HEK293T (cell line): Measurements from ENCODE around the gene ARID1A.
"Not testable (repeated sequence)": the region's sequence is repeated elsewhere in the genome, so short reads cannot be mapped to it uniquely, and the experiment has no call there.

Experiments used
- CTCF ChIA-PET: fragments of 350-600 bp; formaldehyde crosslinking; extraction: SDS; loops from one replicate; lab custom pipeline; 2021; ENCODE audit warnings: antibody characterized with exemption, inconsistent platforms; lab: Yijun Ruan, JAX
- POLR2A ChIA-PET: fragments of 350-600 bp; formaldehyde crosslinking; extraction: SDS; loops from one replicate; lab custom pipeline; 2020; ENCODE audit warnings: antibody characterized with exemption, inconsistent platforms; lab: Yijun Ruan, JAX
- DNase-seq: peaks from one replicate; pipeline ENCODE4 v3.0.0; 2012; ENCODE audit warnings: mixed read lengths; ENCODE audit errors: extremely low spot score
- ARNT ChIP-seq: fragments of 450-650 bp; IDR thresholded peaks from 2 replicates; pipeline ENCODE4 v1.6.1; 2017; ENCODE audit warnings: mild to moderate bottlenecking
- BHLHE40 ChIP-seq: fragments of 450-650 bp; IDR thresholded peaks from 2 replicates; pipeline ENCODE4 v1.6.1; 2016; ENCODE audit warnings: mild to moderate bottlenecking, moderate library complexity, borderline replicate concordance
- CTBP1 ChIP-seq: fragments of 450-650 bp; IDR thresholded peaks from 2 replicates; pipeline ENCODE4 v1.6.1; 2016; ENCODE audit warnings: borderline replicate concordance
- ELF4 ChIP-seq: fragments of 450-650 bp; IDR thresholded peaks from 2 replicates; pipeline ENCODE4 v1.6.1; 2017; ENCODE audit warnings: antibody characterized with exemption
- FOXA1 ChIP-seq: fragments of 450-650 bp; IDR thresholded peaks from 2 replicates; pipeline ENCODE4 v1.6.1; 2016; ENCODE audit warnings: mild to moderate bottlenecking
- FOXK2 ChIP-seq: fragments of 450-650 bp; IDR thresholded peaks from 2 replicates; pipeline ENCODE4 v1.6.1; 2016; ENCODE audit warnings: mild to moderate bottlenecking
- FOXM1 ChIP-seq: fragments of 450-650 bp; IDR thresholded peaks from 2 replicates; pipeline ENCODE4 v1.6.1; 2017; ENCODE audit warnings: mild to moderate bottlenecking, borderline replicate concordance
- HDGF ChIP-seq: fragments of 450-650 bp; IDR thresholded peaks from 2 replicates; pipeline ENCODE4 v1.6.1; 2017; ENCODE audit warnings: antibody characterized with exemption, borderline replicate concordance
- L3MBTL2 ChIP-seq: fragments of 450-650 bp; conservative IDR thresholded peaks from 2 replicates; pipeline ENCODE4 v1.6.1; 2016; ENCODE audit warnings: mild to moderate bottlenecking
- LEF1 ChIP-seq: fragments of 450-650 bp; IDR thresholded peaks from 2 replicates; pipeline ENCODE4 v1.6.1; 2017; ENCODE audit warnings: mild to moderate bottlenecking, borderline replicate concordance
- NFRKB ChIP-seq: fragments of 450-650 bp; IDR thresholded peaks from 2 replicates; pipeline ENCODE4 v1.6.1; 2016; ENCODE audit warnings: mild to moderate bottlenecking, moderate library complexity
- PKNOX1 ChIP-seq: fragments of 450-650 bp; IDR thresholded peaks from 2 replicates; pipeline ENCODE4 v1.6.1; 2016
- SP1 ChIP-seq: fragments of 450-650 bp; IDR thresholded peaks from 2 replicates; pipeline ENCODE4 v1.6.1; 2017
- SUZ12 ChIP-seq: fragments of 450-650 bp; IDR thresholded peaks from 2 replicates; pipeline ENCODE4 v1.6.1; 2016; ENCODE audit warnings: mild to moderate bottlenecking
- TARDBP ChIP-seq: fragments of 450-650 bp; IDR thresholded peaks from 2 replicates; pipeline ENCODE4 v1.6.1; 2016
- ZNF384 ChIP-seq: fragments of 450-650 bp; IDR thresholded peaks from 2 replicates; pipeline ENCODE4 v1.6.1; 2016

ARID1A gene

GRCh38 chr1:26704629-26705028 lies 8.8 kb downstream of the ARID1A start:
- no peak for DNase-seq
- CTCF ChIA-PET: interaction anchor here (0.6 to 1.0 kb wide), 2 partner anchors 63 to 102 kb away, joined by 3 read pairs; no protein-coding TSS in a partner anchor
- no peak for TF ChIP-seq FOXK2
- TF ChIP-seq BHLHE40: no peak
- TF ChIP-seq ZNF384: no peak
- no peak for TF ChIP-seq SP1
- no peak for TF ChIP-seq TARDBP
- TF ChIP-seq SUZ12: no peak
- TF ChIP-seq NFRKB: no peak
- TF ChIP-seq ARNT: no peak
- TF ChIP-seq LEF1: no peak
- TF ChIP-seq FOXA1: no peak
- no peak for TF ChIP-seq CTBP1
- TF ChIP-seq ELF4: no peak
- TF ChIP-seq HDGF: no peak
- no peak for TF ChIP-seq L3MBTL2
- TF ChIP-seq FOXM1: no peak
- no peak for TF ChIP-seq PKNOX1
- POLR2A ChIA-PET: interaction anchor here (0.6 to 2.3 kb wide), 5 partner anchors 12 to 220 kb away, joined by 3 to 9 read pairs (median 3); no protein-coding TSS in a partner anchor

- POLR2A ChIA-PET: interaction anchor here (0.6 to 2.3 kb wide), 4 partner anchors 13 to 184 kb away, joined by 3 to 9 read pairs (median 4); partner anchors contain the start of gene GPN2
- CTCF ChIA-PET: interaction anchor here (0.6 to 1.0 kb wide), 2 partner anchors 62 to 103 kb away, joined by 3 read pairs; no protein-coding TSS in a partner anchor
These were observed 9.4 kb downstream of the ARID1A start for GRCh38 chr1:26705227-26705626.

GRCh38 chr1:26705788-26706311 lies 10.0 kb downstream of the ARID1A start:
- DNase-seq: no peak
- POLR2A ChIA-PET: interaction anchor here (0.7 to 1.2 kb wide), 3 partner anchors 9 to 184 kb away, joined by 3 to 5 read pairs (median 5); partner anchors contain the start of genes ARID1A and GPN2
- TF ChIP-seq HDGF: no peak
- CTCF ChIA-PET: no interaction called here

More at GRCh38 chr1:26705227-26705626, 9.4 kb downstream of the ARID1A start:
- DNase-seq: not testable (repeated sequence)

- ChIA-PET POLR2A (interaction anchor here (0.7 to 2.3 kb wide), 4 partner anchors 8 to 183 kb away, joined by 3 to 13 read pairs (median 5); partner anchors contain the start of genes ARID1A and GPN2), CTCF (no interaction called here)
- DNase-seq: no peak
- no peak for TF ChIP-seq CTBP1
- no peak for TF ChIP-seq ARNT
- no peak for TF ChIP-seq FOXK2
- no peak for TF ChIP-seq PKNOX1
- no peak for TF ChIP-seq SP1
- 0 out of 2 replicates have a peak, but pooled peaks have one; percentile 14 for TF ChIP-seq L3MBTL2
- TF ChIP-seq FOXA1: no peak
- TF ChIP-seq LEF1: no peak
These were observed 10.5 kb downstream of the ARID1A start for GRCh38 chr1:26706315-26706714.

GRCh38 chr1:26710811-26711210 lies 15.0 kb downstream of the ARID1A start:
- POLR2A ChIA-PET: no interaction called here
- TF ChIP-seq BHLHE40 (no peak), FOXK2 (no peak)
- CTCF ChIA-PET: no interaction called here
- DNase-seq: no peak

- ChIA-PET POLR2A (no interaction called here), CTCF (no interaction called here)
- no peak for TF ChIP-seq CTBP1
- TF ChIP-seq TARDBP: no peak
- no peak for TF ChIP-seq LEF1
- no peak for TF ChIP-seq ZNF384
- TF ChIP-seq BHLHE40: no peak
- TF ChIP-seq HDGF: no peak
- no peak for TF ChIP-seq PKNOX1
- TF ChIP-seq L3MBTL2: no peak
- TF ChIP-seq FOXA1: no peak
- TF ChIP-seq FOXK2: no peak
- TF ChIP-seq SP1: no peak
- TF ChIP-seq FOXM1: no peak
- no peak for TF ChIP-seq SUZ12
- TF ChIP-seq NFRKB: no peak
- DNase-seq: no peak
These were observed 16.0 kb downstream of the ARID1A start for GRCh38 chr1:26711777-26712176.

GRCh38 chr1:26717017-26717491 lies 21.2 kb downstream of the ARID1A start:
- POLR2A ChIA-PET: interaction anchor here (1.5 to 2.2 kb wide), 2 partner anchors 20 to 24 kb away, joined by 5 to 11 read pairs; no protein-coding TSS in a partner anchor
- CTCF ChIA-PET: interaction anchor here (0.7 kb wide), 1 partner anchor 65 kb away, joined by 4 read pairs; no protein-coding TSS in a partner anchor
- TF ChIP-seq FOXA1 (no peak), ARNT (no peak), L3MBTL2 (no peak), NFRKB (no peak), ZNF384 (no peak), ELF4 (no peak), SP1 (no peak), PKNOX1 (no peak), SUZ12 (no peak), HDGF (no peak), LEF1 (no peak), CTBP1 (no peak), FOXK2 (no peak), TARDBP (no peak), FOXM1 (no peak), BHLHE40 (no peak)

More at GRCh38 chr1:26717017-26717491, 21.2 kb downstream of the ARID1A start:
- DNase-seq: no peak
